ENCODE measurements around the gene RIN3.

DNA sequence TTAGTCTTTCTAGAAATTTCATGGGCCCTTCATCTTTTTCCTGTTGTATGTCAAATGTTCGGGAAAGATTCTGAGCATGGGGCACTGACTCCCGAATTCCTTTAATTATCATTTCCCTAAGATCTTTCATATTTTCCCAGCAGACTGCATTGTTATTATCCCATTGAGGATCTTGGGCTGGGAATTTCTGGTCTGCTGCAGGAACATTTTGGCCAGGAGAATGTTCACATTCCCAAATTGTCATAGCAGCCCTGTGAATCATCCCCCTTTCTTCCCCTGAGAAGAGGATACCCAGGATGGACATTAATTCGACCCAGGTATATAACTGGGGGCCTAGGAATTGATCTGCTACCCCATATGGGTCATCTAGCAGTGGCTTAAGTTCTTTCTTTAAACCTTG lies 112.5 kb downstream of the RIN3 start:
- TF ChIP-seq, protein P1, sequence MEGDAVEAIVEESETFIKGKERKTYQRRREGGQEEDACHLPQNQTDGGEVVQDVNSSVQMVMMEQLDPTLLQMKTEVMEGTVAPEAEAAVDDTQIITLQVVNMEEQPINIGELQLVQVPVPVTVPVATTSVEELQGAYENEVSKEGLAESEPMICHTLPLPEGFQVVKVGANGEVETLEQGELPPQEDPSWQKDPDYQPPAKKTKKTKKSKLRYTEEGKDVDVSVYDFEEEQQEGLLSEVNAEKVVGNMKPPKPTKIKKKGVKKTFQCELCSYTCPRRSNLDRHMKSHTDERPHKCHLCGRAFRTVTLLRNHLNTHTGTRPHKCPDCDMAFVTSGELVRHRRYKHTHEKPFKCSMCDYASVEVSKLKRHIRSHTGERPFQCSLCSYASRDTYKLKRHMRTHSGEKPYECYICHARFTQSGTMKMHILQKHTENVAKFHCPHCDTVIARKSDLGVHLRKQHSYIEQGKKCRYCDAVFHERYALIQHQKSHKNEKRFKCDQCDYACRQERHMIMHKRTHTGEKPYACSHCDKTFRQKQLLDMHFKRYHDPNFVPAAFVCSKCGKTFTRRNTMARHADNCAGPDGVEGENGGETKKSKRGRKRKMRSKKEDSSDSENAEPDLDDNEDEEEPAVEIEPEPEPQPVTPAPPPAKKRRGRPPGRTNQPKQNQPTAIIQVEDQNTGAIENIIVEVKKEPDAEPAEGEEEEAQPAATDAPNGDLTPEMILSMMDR (IDR thresholded peaks at IDR 0.05 in 8 of 11, conservative IDR thresholded peaks at IDR 0.05 in 3 of 11) = no peak
- no peak for TF ChIP-seq POLR2AphosphoS5 (IDR thresholded peaks at IDR 0.05)
- TF ChIP-seq POLR2A (IDR thresholded peaks at IDR 0.05) = no peak

Data from spleen (tissue), 7 donors.